HepG2 (cell line): ENCODE measurements around the gene WIPF3. TPM values are rescaled to one million over a fixed set of nuclear protein-coding genes. Genes with fewer than 3 reads are reported as not detected.

Experiments used
- ATAC-seq: fragments of 200-7000 bp; cut with Tn5 transposase; 3 replicates; pipeline ENCODE4 v1.9.1; 2020; ENCODE audit warnings: mild to moderate bottlenecking, moderate library complexity
- BruUV-seq: library from RNA; stranded (reverse); fragments of 400-500 nt; replicated peaks from 2 replicates; lab custom pipeline; 2021; lab: Mats Ljungman, UMichigan
- CTCF ChIA-PET: fragments of 300-600 bp; formaldehyde crosslinking; extraction: SDS; loops from one replicate; lab custom pipeline; 2021; ENCODE audit warnings: low total read pairs, inconsistent platforms, low intra/inter-chr PET ratio; lab: Yijun Ruan, JAX
- POLR2A ChIA-PET: fragments of 350-600 bp; sonication (Branson Sonifier 250); formaldehyde crosslinking; loops from one replicate; lab custom pipeline; 2020; ENCODE audit warnings: antibody characterized with exemption, inconsistent platforms; lab: Yijun Ruan, JAX
- DNase-seq: peaks from one replicate; pipeline ENCODE4 v3.0.0-alpha.2; 2015; ENCODE audit warnings: low spot score
- FAIRE-seq: peaks from 3 replicates; lab custom pipeline; 2011; peaks lifted over from hg19 to GRCh38; lab: Jason Lieb, UNC
- H2AFZ ChIP-seq: one replicate; pipeline ENCODE4 v1.6.1; 2011; ENCODE audit warnings: low read length, inconsistent platforms
- H3K27ac ChIP-seq: fragments of 300-600 bp; 3 replicates; pipeline ENCODE4 v1.8.0; 2011; ENCODE audit warnings: mixed run types, mild to moderate bottlenecking, mixed read lengths, low read length, inconsistent platforms; ENCODE audit not compliant: insufficient read depth; ENCODE audit errors: extremely low read length
- H3K27me3 ChIP-seq, 2 experiments: fragments of 200-600 bp in 1 of 2; 2 replicates in 1 of 2; 3 replicates in 1 of 2; pipeline versions ENCODE4 v1.6.0 to v1.8.0; 2011; ENCODE audit warnings: low read length in 2 of 2, mild to moderate bottlenecking in 2 of 2, moderate library complexity in 2 of 2, inconsistent platforms in 1 of 2; ENCODE audit not compliant: insufficient read depth in 2 of 2, control insufficient read depth in 1 of 2
- H3K36me3 ChIP-seq, 2 experiments: fragments of 200-600 bp in 1 of 2; replicated peaks in 1 of 2; 2 replicates in 1 of 2; 3 replicates in 1 of 2; pipeline versions ENCODE4 v1.5.1 to v1.8.0; 2011; ENCODE audit warnings: low read length in 2 of 2, inconsistent platforms in 1 of 2; ENCODE audit not compliant: insufficient read depth in 2 of 2, control insufficient read depth in 1 of 2
- H3K4me1 ChIP-seq: 2 replicates; pipeline ENCODE4 v1.5.1; 2012; ENCODE audit warnings: low read length, inconsistent platforms; ENCODE audit not compliant: insufficient read depth
- H3K4me2 ChIP-seq: 2 replicates; pipeline ENCODE4 v1.6.0; 2011; ENCODE audit warnings: low read depth, low read length, inconsistent platforms
- H3K4me3 ChIP-seq, 3 experiments: fragments of 200-600 bp in 1 of 3; sonication (generic), shearing (Covaris generic) in 1 of 3; replicated peaks in 1 of 3; 2 replicates each; pipeline ENCODE4 v1.5.1; 2011 to 2016; ENCODE audit warnings: low read length in 3 of 3, inconsistent platforms in 2 of 3, low read depth in 2 of 3, mild to moderate bottlenecking in 2 of 3, control low read depth in 1 of 3, mixed read lengths in 1 of 3; ENCODE audit not compliant: insufficient read depth in 1 of 3
- H3K79me2 ChIP-seq: one replicate; pipeline ENCODE4 v1.6.1; 2011; ENCODE audit warnings: low read length, inconsistent platforms; ENCODE audit not compliant: insufficient read depth
- H3K9ac ChIP-seq: 2 replicates; pipeline ENCODE4 v1.6.0; 2011; ENCODE audit warnings: mild to moderate bottlenecking, low read depth, low read length, inconsistent platforms; ENCODE audit not compliant: insufficient read depth
- H3K9me3 ChIP-seq: 2 replicates; pipeline ENCODE4 v1.5.1; 2012; ENCODE audit warnings: mild to moderate bottlenecking, low read length
- H4K20me1 ChIP-seq: 2 replicates; pipeline ENCODE4 v1.6.0; 2011; ENCODE audit warnings: inconsistent platforms, mild to moderate bottlenecking, low read length, moderate library complexity; ENCODE audit not compliant: insufficient read depth
- BHLHE40 ChIP-seq: IDR thresholded peaks from 2 replicates; pipeline ENCODE4 v1.6.1; 2011; ENCODE audit warnings: low read length, improper control_type of control experiment
- CBX5 ChIP-seq: sonication (generic); formaldehyde crosslinking; IDR thresholded peaks from 2 replicates; pipeline ENCODE4 v1.4.0; 2020; ENCODE audit warnings: missing genetic modification reagents, borderline replicate concordance
- MBNL3 ChIP-seq: fragments of 250-450 bp; sonication (Bioruptor Pico); conservative IDR thresholded peaks from 2 replicates; pipeline ENCODE4 v1.8.0; 2022; ENCODE audit warnings: mild to moderate bottlenecking, inconsistent platforms
- SALL2 ChIP-seq: sonication (generic); formaldehyde crosslinking; IDR thresholded peaks from 2 replicates; pipeline ENCODE4 v1.8.1; 2023; ENCODE audit warnings: mild to moderate bottlenecking, missing genetic modification reagents, inconsistent platforms
- SMC3 ChIP-seq: IDR thresholded peaks from 2 replicates; pipeline ENCODE4 v1.6.1; 2011; ENCODE audit warnings: low read length, improper control_type of control experiment
- STAG1 ChIP-seq: sonication (generic); formaldehyde crosslinking; IDR thresholded peaks from 2 replicates; pipeline ENCODE4 v1.4.0; 2020; ENCODE audit warnings: missing genetic modification reagents
- U2AF2 ChIP-seq: fragments of 200-400 bp; formaldehyde crosslinking; IDR thresholded peaks from 2 replicates; pipeline ENCODE4 v1.6.1; 2017; ENCODE audit warnings: low read depth, mild to moderate bottlenecking, low read length
- ZFP82 ChIP-seq: sonication (generic); formaldehyde crosslinking; IDR thresholded peaks from 2 replicates; pipeline ENCODE4 v1.5.1; 2020; ENCODE audit warnings: mild to moderate bottlenecking, missing genetic modification reagents, borderline replicate concordance
- ZNF251 ChIP-seq: sonication (generic); formaldehyde crosslinking; IDR thresholded peaks from 2 replicates; pipeline ENCODE4 v1.9.0; 2021; ENCODE audit warnings: mild to moderate bottlenecking, missing genetic modification reagents
- ZNF530 ChIP-seq: sonication (generic); formaldehyde crosslinking; IDR thresholded peaks from 2 replicates; pipeline ENCODE4 v1.5.0; 2020; ENCODE audit warnings: low read depth, mild to moderate bottlenecking, missing genetic modification reagents
- ZNF879 ChIP-seq: sonication (generic); formaldehyde crosslinking; IDR thresholded peaks from 2 replicates; pipeline ENCODE4 v1.8.1; 2023; ENCODE audit warnings: missing genetic modification reagents
- ZSCAN12 ChIP-seq: sonication (generic); formaldehyde crosslinking; IDR thresholded peaks from 2 replicates; pipeline ENCODE4 v1.9.0; 2021; ENCODE audit warnings: mild to moderate bottlenecking, missing genetic modification reagents
- whole genome bisulfite sequencing: methylation state at CpG from one replicate; pipeline ENCODE4 v1.1.6; 2017; ENCODE audit warnings: low lambda C conversion rate; 5-methylcytosine and 5-hydroxymethylcytosine counted together
- in situ Hi-C: cut with HindIII; loops from 2 replicates; pipeline ENCODE4 v1.10.0; 2017; ENCODE audit warnings: low pct_unique_long_range_greater_than_20kb; ENCODE audit not compliant: extremely low pct_ligation_motif_present
- intact Hi-C: fragments of 100-400 bp; cut with micrococcal nuclease; formaldehyde crosslinking; loops from one replicate; pipeline ENCODE4 v1.10.0; 2022; ENCODE audit not compliant: unreplicated experiment
- polyA plus RNA-seq, 8 experiments: library from polyadenylated mRNA; depleted of rRNA in 3 of 8; stranded (reverse) in 7 of 8; unstranded in 1 of 8; fragments of >200 nt; fragmentation: Illumina TruSeq in 4 of 8; extraction: Trizol in 4 of 8; gene quantifications; 2 replicates each; pipeline versions ENCODE4 v1.2.1 to v1.2.3, GENCODE V29; 2011 to 2016; ENCODE audit warnings: low read depth in 4 of 8, missing spikeins in 1 of 8, mixed read lengths in 1 of 8; ENCODE audit not compliant: insufficient read depth in 1 of 8
- total RNA-seq, 5 experiments: library from RNA; depleted of rRNA; stranded (reverse); fragments of >200 nt; fragmentation: Illumina TruSeq; extraction: Trizol; gene quantifications; 2 replicates each; pipeline ENCODE4 v1.2.3, GENCODE V29; 2016; ENCODE audit warnings: low read depth in 1 of 5
- TF ChIP-seq, protein P1 (sequence below): fragments of 450-650 bp; IDR thresholded peaks from 2 replicates; pipeline ENCODE4 v1.6.1; 2016
- TF ChIP-seq, protein P2 (sequence below): sonication (generic); formaldehyde crosslinking; IDR thresholded peaks from 2 replicates; pipeline ENCODE4 v1.5.0; 2020; ENCODE audit warnings: mild to moderate bottlenecking, missing genetic modification reagents, moderate library complexity

WIPF3 gene
- total and polyA plus RNA-seq, 2 of the 13 experiments (the other 11 are each of a cell fraction or from before 2014, with no cell fraction given), result 0.03 TPM; not detected in 1

DNA sequence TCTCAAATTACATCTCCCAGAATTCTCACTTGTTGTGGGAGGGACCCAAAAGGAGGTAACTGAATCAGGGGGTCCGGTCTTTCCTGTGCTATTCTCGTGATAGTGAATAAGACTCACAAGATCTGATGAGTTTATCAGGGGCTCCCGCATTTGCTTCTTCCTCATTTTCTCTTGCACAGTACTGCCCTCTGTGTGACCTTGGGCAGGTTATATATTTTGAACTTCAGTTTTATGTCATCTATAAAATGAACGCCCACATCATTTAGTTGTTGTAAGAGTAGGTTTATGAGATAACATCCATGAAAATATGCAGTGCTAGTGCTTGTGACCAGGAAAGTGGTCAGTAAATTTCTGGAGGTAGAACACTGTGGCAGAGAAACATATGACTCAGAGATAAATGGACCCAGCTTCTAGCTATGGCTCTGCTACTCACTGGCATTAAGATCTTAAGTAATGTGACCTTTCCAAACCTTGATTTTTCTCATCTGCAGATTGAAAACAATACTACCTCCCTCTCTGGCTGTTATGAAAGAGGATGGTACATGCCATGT is 139.0 kb downstream of the WIPF3 start (continued):
- TF ChIP-seq ZNF251 (CRISPR knock-in tag), result no peak
- TF ChIP-seq ZFP82 (CRISPR knock-in tag), result no peak
- no peak for TF ChIP-seq BHLHE40

DNA sequence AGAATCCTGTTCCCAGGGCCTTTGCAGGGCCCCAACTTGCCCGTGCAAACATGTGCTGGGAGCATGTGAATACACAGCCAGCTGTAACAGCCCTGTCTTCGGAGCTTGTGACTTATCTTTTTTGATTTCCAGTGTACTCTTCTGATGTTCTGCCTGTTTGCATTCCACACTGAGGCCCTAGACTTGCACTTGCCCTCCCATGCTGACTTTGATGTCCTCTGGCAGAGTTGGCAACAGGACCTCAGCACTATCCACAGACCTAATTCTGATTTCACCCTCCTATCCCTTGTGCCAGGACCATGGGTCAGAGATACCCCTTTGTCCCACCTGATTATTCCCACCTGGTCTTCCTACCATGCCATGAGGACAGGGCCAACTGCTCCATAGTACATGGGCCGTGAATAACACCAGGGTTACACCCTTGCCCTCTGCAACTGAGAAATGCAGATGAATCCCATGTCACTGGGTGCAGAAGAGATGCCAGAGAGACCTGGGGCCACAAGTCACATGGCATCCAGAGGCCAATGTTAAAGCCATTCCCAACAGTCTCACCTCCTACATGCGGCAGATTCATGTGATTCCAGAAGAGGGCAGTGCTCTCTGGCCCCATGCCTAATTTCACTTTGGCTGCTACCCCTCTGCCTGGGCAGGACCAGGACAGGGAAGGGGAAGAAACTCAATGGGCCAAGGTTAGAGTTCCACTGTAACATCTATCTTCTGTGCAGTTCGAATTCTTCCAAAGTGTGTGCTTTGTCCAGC is 140.3 kb downstream of the WIPF3 start:
- POLR2A ChIA-PET, result no interaction called here
- H3K9me3 ChIP-seq, result no peaks in the 10 kb centered on the region
- no peak overlapping the region for H3K9ac ChIP-seq
- no peak overlapping the region for H2AFZ ChIP-seq
- no peak for FAIRE-seq
- peaks cover 40 to 75% of the 10 kb centered on the region in 2 experiments for H3K36me3 ChIP-seq
- H3K27ac ChIP-seq, result no peak overlapping the region
- no TSS peak for BruUV-seq
- ATAC-seq, result peak; percentile 76
- no peaks in the 10 kb centered on the region for H3K27me3 ChIP-seq
- no peaks in the 10 kb centered on the region for H3K79me2 ChIP-seq
- H3K4me1 ChIP-seq, result no peaks in the 10 kb centered on the region
- TF ChIP-seq, protein P1, sequence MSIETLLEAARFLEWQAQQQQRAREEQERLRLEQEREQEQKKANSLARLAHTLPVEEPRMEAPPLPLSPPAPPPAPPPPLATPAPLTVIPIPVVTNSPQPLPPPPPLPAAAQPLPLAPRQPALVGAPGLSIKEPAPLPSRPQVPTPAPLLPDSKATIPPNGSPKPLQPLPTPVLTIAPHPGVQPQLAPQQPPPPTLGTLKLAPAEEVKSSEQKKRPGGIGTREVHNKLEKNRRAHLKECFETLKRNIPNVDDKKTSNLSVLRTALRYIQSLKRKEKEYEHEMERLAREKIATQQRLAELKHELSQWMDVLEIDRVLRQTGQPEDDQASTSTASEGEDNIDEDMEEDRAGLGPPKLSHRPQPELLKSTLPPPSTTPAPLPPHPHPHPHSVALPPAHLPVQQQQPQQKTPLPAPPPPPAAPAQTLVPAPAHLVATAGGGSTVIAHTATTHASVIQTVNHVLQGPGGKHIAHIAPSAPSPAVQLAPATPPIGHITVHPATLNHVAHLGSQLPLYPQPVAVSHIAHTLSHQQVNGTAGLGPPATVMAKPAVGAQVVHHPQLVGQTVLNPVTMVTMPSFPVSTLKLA, result peak; percentile 20; the same call in 1 of the 2 replicates
- TF ChIP-seq MBNL3 (CRISPR knock-in tag), result no peak
- TF ChIP-seq STAG1 (CRISPR knock-in tag), result peak; percentile 54
- no peak for TF ChIP-seq ZNF879
- no peak for TF ChIP-seq ZNF530 (CRISPR knock-in tag)
- TF ChIP-seq ZSCAN12 (CRISPR knock-in tag), result no peak
- 0 out of 2 replicates have a peak, but pooled peaks have one; percentile 5 for TF ChIP-seq SMC3
- TF ChIP-seq SALL2 (CRISPR knock-in tag), result no peak
- no peak for TF ChIP-seq U2AF2
- no peak for TF ChIP-seq CBX5 (CRISPR knock-in tag)
- TF ChIP-seq, protein P2, sequence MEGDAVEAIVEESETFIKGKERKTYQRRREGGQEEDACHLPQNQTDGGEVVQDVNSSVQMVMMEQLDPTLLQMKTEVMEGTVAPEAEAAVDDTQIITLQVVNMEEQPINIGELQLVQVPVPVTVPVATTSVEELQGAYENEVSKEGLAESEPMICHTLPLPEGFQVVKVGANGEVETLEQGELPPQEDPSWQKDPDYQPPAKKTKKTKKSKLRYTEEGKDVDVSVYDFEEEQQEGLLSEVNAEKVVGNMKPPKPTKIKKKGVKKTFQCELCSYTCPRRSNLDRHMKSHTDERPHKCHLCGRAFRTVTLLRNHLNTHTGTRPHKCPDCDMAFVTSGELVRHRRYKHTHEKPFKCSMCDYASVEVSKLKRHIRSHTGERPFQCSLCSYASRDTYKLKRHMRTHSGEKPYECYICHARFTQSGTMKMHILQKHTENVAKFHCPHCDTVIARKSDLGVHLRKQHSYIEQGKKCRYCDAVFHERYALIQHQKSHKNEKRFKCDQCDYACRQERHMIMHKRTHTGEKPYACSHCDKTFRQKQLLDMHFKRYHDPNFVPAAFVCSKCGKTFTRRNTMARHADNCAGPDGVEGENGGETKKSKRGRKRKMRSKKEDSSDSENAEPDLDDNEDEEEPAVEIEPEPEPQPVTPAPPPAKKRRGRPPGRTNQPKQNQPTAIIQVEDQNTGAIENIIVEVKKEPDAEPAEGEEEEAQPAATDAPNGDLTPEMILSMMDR (CRISPR knock-in tag), result peak; percentile 52
- H3K4me3 ChIP-seq, result no peak overlapping the region
- peaks cover 6% of the 10 kb centered on the region; the same call in 1 of the 2 replicates for H4K20me1 ChIP-seq
- H3K4me2 ChIP-seq, result no peak overlapping the region
- intact Hi-C loops, result loop anchor here (1.0 kb wide), 1 partner anchor 116 kb away; no protein-coding TSS in a partner anchor
- DNase-seq, result peak; percentile 19
- in situ Hi-C loops, result no loop called here
- CTCF ChIA-PET, result no interaction called here
- 83% methylated on average over 4 of the region's 5 CpGs for WGBS
